ENCODE results near the gene SNED1.

The SNED1 gene

GRCh38 chr2:240960971-240961876, 37.2 kb upstream of the SNED1 start:
- POLR2A ChIA-PET, result no interaction called here

GRCh38 chr2:240961910-240962299, 36.5 kb upstream of the SNED1 start:
- ChIA-PET CTCF (no interaction called here), POLR2A (no interaction called here)
- TF ChIP-seq, protein P1, sequence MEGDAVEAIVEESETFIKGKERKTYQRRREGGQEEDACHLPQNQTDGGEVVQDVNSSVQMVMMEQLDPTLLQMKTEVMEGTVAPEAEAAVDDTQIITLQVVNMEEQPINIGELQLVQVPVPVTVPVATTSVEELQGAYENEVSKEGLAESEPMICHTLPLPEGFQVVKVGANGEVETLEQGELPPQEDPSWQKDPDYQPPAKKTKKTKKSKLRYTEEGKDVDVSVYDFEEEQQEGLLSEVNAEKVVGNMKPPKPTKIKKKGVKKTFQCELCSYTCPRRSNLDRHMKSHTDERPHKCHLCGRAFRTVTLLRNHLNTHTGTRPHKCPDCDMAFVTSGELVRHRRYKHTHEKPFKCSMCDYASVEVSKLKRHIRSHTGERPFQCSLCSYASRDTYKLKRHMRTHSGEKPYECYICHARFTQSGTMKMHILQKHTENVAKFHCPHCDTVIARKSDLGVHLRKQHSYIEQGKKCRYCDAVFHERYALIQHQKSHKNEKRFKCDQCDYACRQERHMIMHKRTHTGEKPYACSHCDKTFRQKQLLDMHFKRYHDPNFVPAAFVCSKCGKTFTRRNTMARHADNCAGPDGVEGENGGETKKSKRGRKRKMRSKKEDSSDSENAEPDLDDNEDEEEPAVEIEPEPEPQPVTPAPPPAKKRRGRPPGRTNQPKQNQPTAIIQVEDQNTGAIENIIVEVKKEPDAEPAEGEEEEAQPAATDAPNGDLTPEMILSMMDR (IDR thresholded peaks at IDR 0.05; ENCODE audit: insufficient read depth, low read length, missing control alignments), result no peak
- DNase-seq (ENCODE audit: low read depth, low spot score), result no peak
- H3K4me3 ChIP-seq (ENCODE audit: low read depth, low read length), result no peak overlapping the region

More at GRCh38 chr2:240960971-240961876, 37.2 kb upstream of the SNED1 start:
- TF ChIP-seq, protein P1 (IDR thresholded peaks at IDR 0.05; ENCODE audit: insufficient read depth, low read length, missing control alignments), result no peak
- CTCF ChIA-PET, result no interaction called here
- no peak overlapping the region for H3K4me3 ChIP-seq (ENCODE audit: low read depth, low read length)
- no peak for DNase-seq (ENCODE audit: low read depth, low spot score)

DNA sequence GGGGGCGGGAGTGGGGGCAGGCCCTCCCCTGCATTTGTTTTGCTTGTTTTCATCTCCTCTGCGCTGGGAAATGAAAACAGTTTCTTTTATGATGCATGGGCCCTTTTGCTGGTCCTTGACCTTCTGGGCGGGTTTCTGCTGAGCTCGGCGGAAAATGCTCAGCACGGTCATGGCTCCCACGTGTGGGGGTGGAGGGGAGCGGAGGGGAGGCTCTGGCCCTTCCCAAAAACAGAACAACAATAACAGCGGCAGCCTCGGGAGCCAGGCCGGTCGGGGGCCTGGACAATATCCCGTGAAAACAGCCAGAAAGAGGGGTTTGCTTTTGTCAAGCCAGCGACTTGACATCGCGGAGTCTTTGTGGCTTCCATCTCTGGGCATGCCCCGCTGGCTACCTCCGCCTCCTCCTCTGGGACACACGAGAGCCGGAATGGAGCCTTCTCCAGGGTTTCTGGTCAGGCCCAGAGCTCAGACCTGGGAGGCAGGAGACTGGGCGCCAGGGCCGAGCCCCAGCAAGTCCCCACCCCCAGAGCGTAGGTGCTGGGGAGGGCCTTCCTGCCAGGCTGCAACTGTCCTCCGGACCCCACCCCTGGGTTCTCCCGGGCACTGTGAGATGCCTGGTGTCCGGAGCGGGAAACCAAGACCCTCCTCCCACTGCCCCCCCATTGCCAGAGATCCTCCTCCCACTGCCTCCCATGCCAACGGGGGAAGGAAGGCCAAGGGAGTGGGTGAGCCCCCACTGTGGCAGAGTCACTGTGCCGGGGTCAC, 35.9 kb upstream of the SNED1 start:
- ChIA-PET POLR2A (no interaction called here), CTCF (no interaction called here)
- DNase-seq (ENCODE audit: low read depth, low spot score), result no peak

DNA sequence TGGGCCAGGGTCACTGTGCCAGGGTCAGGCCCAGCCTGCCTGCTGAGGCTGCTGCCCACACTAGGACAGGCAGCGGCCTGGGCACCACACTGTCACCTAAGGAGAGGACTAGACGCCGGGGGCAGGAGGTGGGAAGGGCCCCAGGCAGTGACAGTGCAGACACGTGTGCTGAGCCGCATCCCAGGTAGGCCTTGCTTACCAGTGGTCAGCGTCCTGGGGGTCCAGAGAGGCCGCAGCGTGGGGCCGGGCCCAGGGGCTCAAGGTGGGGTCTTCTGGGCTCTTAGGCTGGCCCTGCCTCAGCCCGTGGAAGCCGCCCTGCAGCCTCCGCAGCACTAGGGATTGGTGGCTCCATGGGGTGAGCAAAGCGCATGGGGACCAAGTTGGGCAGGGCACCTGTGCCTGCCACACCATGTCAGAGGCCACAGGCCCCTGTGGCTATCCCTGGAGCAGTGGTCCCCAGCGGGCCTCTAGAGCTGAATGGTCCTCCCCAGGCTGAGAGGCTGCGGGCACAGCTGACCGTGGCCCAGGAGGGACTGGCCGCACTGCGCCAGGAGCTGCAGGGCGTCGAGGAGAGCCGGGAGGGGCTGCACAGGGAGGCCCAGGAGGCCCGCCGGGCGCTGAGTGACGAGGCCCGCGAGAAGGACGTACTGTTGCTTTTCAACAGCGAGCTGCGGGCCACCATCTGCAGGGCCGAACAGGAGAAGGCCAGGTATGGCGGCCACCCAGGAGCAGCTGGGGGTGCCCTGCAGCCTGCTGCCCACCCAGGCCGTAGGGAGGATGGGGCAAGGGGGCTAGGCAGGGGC, 35.2 kb upstream of the SNED1 start:
- CTCF ChIA-PET, result no interaction called here

More for the DNA sequence above, 35.9 kb upstream of the SNED1 start:
- TF ChIP-seq, protein P1 (IDR thresholded peaks at IDR 0.05; ENCODE audit: insufficient read depth, low read length, missing control alignments), result no peak
- no peak overlapping the region for H3K4me3 ChIP-seq (ENCODE audit: low read depth, low read length)

GRCh38 chr2:240963868-240964703, 34.3 kb upstream of the SNED1 start:
- TF ChIP-seq, protein P1 (IDR thresholded peaks at IDR 0.05; ENCODE audit: insufficient read depth, low read length, missing control alignments), result no peak
- POLR2A ChIA-PET, result no interaction called here
- DNase-seq (ENCODE audit: low read depth, low spot score), result no peak
- CTCF ChIA-PET, result interaction anchor here (0.6 kb wide), 1 partner anchor 38 kb away, joined by 3 read pairs; no protein-coding TSS in a partner anchor
- H3K4me3 ChIP-seq (ENCODE audit: low read depth, low read length), result no peak overlapping the region

More for the DNA sequence above, 35.2 kb upstream of the SNED1 start:
- POLR2A ChIA-PET, result no interaction called here
- TF ChIP-seq, protein P1 (IDR thresholded peaks at IDR 0.05; ENCODE audit: insufficient read depth, low read length, missing control alignments), result no peak
- DNase-seq (ENCODE audit: low read depth, low spot score), result no peak
- no peak overlapping the region for H3K4me3 ChIP-seq (ENCODE audit: low read depth, low read length)
